Measurements from ENCODE around the gene GPR55. TPM values are rescaled to one million over a fixed set of nuclear protein-coding genes. Genes with fewer than 3 reads are reported as not detected.

Gene GPR55
- total RNA-seq, 1 experiment from 2014 or later = 0.19 TPM

DNA sequence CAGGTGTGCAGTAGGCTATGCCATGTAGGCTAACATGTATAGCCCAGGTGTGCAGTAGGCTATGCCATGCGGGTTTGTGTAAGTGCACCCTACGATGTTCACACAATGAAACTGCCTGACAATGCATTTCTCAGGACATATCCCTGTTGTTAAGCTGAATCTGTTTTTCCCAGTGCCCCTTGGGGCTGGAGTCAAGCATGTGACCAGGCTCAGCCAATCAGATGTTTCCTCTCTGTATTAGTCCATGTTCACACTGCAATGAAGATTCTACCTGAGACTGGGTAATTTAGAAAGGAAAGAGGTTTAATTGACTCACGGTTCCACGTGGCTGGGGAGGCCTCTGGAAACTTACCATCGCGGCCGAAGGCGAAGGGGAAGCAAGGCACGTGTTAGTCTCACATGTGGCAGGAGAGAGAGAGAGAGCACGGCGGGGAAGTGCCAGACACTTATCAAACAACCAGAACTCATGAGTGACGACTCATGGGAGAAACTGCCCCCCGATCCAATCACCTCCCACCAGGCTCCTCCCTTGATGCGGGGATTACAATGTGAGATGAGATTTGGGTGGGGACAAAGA is 36.1 kb downstream of the GPR55 start:
- no peaks in the 10 kb centered on the region for H3K27me3 ChIP-seq (replicated peaks; ENCODE audit: insufficient read depth, low read depth, low read length, poor library complexity)
- ChIA-PET POLR2A (ENCODE audit: low non-redundant PET) (no interaction called here), CTCF (no interaction called here)
- TF ChIP-seq, protein P1, sequence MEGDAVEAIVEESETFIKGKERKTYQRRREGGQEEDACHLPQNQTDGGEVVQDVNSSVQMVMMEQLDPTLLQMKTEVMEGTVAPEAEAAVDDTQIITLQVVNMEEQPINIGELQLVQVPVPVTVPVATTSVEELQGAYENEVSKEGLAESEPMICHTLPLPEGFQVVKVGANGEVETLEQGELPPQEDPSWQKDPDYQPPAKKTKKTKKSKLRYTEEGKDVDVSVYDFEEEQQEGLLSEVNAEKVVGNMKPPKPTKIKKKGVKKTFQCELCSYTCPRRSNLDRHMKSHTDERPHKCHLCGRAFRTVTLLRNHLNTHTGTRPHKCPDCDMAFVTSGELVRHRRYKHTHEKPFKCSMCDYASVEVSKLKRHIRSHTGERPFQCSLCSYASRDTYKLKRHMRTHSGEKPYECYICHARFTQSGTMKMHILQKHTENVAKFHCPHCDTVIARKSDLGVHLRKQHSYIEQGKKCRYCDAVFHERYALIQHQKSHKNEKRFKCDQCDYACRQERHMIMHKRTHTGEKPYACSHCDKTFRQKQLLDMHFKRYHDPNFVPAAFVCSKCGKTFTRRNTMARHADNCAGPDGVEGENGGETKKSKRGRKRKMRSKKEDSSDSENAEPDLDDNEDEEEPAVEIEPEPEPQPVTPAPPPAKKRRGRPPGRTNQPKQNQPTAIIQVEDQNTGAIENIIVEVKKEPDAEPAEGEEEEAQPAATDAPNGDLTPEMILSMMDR (conservative IDR thresholded peaks at IDR 0.05; ENCODE audit: low read depth, low read length) = no peak
- no peak for TF ChIP-seq EZH2 (IDR thresholded peaks at IDR 0.05; ENCODE audit: borderline replicate concordance, low read depth, low read length, poor library complexity, severe bottlenecking)
- no peaks in the 10 kb centered on the region for H3K4me1 ChIP-seq (ENCODE audit: insufficient read depth, low read length, poor library complexity, severe bottlenecking)
- no peaks in the 10 kb centered on the region for H3K9me3 ChIP-seq (ENCODE audit: low read depth, low read length, poor library complexity, severe bottlenecking)
- intact Hi-C loops (cut with micrococcal nuclease; ENCODE audit: unreplicated experiment) = no loop called here
- H3K36me3 ChIP-seq (ENCODE audit: insufficient read depth, low read length, poor library complexity, severe bottlenecking) = no peaks in the 10 kb centered on the region
- no peak overlapping the region for H3K4me3 ChIP-seq (ENCODE audit: low read depth, low read length, poor library complexity, severe bottlenecking)
- no peak for DNase-seq (ENCODE audit: low spot score)
- no peak overlapping the region for H3K27ac ChIP-seq (ENCODE audit: low read depth, low read length, poor library complexity, severe bottlenecking)
- no TSS peak for BruUV-seq (replicated peaks)

DNA sequence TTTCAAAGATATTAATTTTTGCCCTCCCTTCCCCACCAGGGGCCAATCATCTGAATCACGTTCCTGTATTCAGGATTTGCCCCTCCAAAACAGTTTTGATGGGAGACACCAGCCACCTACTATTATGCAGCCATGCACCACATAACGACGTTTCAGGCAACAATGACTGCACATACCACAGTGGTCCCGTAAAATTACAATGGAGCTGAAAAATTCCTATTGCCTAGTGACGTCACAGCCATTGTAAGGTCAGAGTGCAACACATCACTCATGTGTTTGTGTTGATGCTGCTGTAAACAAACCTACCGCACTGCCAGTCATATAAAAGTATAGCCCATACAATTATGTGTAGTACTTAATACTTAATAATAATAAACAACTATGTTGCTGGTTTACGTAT is 37.7 kb downstream of the GPR55 start:
- CTCF ChIA-PET = interaction anchor here (0.6 kb wide), 1 partner anchor 166 kb away, joined by 3 read pairs; no protein-coding TSS in a partner anchor
- POLR2A ChIA-PET (ENCODE audit: low non-redundant PET) = no interaction called here
- DNase-seq (ENCODE audit: low spot score) = no peak
- intact Hi-C loops (cut with micrococcal nuclease; ENCODE audit: unreplicated experiment) = no loop called here
- TF ChIP-seq, protein P1 (conservative IDR thresholded peaks at IDR 0.05; ENCODE audit: low read depth, low read length) = no peak
- no peak for TF ChIP-seq EZH2 (IDR thresholded peaks at IDR 0.05; ENCODE audit: borderline replicate concordance, low read depth, low read length, poor library complexity, severe bottlenecking)
- Histone ChIP-seq H3K27ac (ENCODE audit: low read depth, low read length, poor library complexity, severe bottlenecking) (no peak overlapping the region), H3K4me1 (ENCODE audit: insufficient read depth, low read length, poor library complexity, severe bottlenecking) (no peaks in the 10 kb centered on the region), H3K9me3 (ENCODE audit: low read depth, low read length, poor library complexity, severe bottlenecking) (no peaks in the 10 kb centered on the region), H3K4me3 (ENCODE audit: low read depth, low read length, poor library complexity, severe bottlenecking) (no peak overlapping the region), H3K27me3 (replicated peaks; ENCODE audit: insufficient read depth, low read depth, low read length, poor library complexity) (no peaks in the 10 kb centered on the region), H3K36me3 (ENCODE audit: insufficient read depth, low read length, poor library complexity, severe bottlenecking) (no peaks in the 10 kb centered on the region)
- no TSS peak for BruUV-seq (replicated peaks)

DNA sequence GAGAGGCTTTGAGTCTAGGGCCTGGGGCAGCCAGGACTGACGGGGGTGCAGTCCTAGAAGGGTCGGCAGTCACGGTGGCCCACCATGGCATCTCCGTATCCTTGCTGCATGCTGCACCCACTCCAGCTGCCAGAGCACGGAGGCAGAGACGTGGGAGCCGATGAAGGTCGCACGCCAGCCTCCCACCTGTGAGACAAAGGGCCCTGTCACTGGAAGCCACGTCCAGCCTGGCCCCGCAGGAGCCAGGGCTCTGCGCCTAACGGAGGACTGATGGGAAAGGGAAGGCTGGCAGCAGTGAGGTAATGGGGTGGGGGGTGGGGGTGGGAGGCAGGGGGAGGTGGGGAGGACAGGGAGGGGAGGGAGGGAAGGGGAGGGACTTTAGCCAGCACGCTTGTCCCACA is 38.4 kb downstream of the GPR55 start:
- TF ChIP-seq, protein P1 (conservative IDR thresholded peaks at IDR 0.05; ENCODE audit: low read depth, low read length) = no peak
- no peak for TF ChIP-seq EZH2 (IDR thresholded peaks at IDR 0.05; ENCODE audit: borderline replicate concordance, low read depth, low read length, poor library complexity, severe bottlenecking)
- no peak overlapping the region for H3K27ac ChIP-seq (ENCODE audit: low read depth, low read length, poor library complexity, severe bottlenecking)
- ChIA-PET POLR2A (ENCODE audit: low non-redundant PET) (no interaction called here), CTCF (interaction anchor here (1.0 kb wide), 1 partner anchor 19 kb away, joined by 3 read pairs; no protein-coding TSS in a partner anchor)
- H3K9me3 ChIP-seq (ENCODE audit: low read depth, low read length, poor library complexity, severe bottlenecking) = no peaks in the 10 kb centered on the region
- intact Hi-C loops (cut with micrococcal nuclease; ENCODE audit: unreplicated experiment) = no loop called here
- no peaks in the 10 kb centered on the region for H3K27me3 ChIP-seq (replicated peaks; ENCODE audit: insufficient read depth, low read depth, low read length, poor library complexity)
- H3K4me1 ChIP-seq (ENCODE audit: insufficient read depth, low read length, poor library complexity, severe bottlenecking) = no peaks in the 10 kb centered on the region
- no peak for DNase-seq (ENCODE audit: low spot score)
- no peak overlapping the region for H3K4me3 ChIP-seq (ENCODE audit: low read depth, low read length, poor library complexity, severe bottlenecking)
- H3K36me3 ChIP-seq (ENCODE audit: insufficient read depth, low read length, poor library complexity, severe bottlenecking) = no peaks in the 10 kb centered on the region
- no TSS peak for BruUV-seq (replicated peaks)

Measured in A673 (cell line).